HG03103 (cell line): ENCODE data around the gene KRTAP4-1.
"Not testable (repeated sequence)": the region's sequence is repeated elsewhere in the genome, so short reads cannot be mapped to it uniquely, and the experiment has no call there.

ENCODE experiments used
- ATAC-seq: cut with Tn5 transposase; IDR thresholded peaks from one replicate; pipeline ENCODE4 v1.9.1; 2021; ENCODE audit warnings: low read depth; ENCODE audit not compliant: unreplicated experiment

Gene KRTAP4-1

DNA sequence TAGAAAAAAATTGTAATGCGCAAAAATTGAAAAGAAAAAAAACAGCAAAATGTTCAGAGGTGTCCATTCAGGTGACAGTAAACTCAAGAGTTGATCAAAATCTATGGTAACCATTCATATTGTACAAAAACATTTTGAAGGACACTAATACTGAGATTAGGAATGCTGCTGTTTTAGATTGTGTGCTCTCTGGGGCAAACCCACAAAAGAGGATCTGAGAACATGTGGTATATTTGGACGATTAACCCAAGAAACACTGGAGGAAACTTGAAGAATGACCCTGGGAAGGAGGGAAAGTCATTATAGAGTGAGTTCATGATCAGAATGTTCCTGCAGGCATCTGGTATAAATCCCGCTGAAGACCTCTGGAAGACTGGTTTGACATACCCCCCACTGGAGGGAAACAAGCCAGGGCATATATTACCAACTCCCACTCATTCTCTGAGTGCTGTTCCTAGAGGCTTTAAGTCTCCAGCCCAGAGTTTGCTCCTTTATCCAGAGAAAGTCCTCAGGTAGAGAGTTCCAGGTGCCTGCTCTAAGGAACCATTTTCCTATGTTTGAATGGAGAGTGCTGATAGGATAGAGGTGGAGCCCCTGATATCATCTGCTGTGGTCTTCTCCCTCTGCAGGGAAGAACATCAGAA lies 7.8 kb downstream of the KRTAP4-1 start:
- no peak for ATAC-seq

DNA sequence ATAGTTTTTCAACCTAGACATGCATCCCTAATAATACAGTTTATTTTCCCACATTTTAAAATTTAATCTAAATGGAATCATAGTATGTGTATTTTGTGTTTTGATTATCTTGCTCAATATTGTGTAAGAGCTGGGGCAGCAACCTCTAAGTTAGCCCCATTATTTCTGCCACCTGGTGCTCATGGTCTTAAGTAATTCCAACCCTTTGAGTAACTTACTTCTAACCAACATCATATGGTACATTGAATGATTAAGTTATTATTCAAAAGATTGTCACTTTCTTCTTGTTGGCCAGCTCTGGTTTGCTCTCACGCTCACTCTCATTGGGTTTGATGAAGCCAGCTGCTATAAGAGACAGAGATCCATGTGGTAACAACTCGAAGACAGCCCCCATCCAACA lies 12.8 kb downstream of the KRTAP4-1 start:
- no peak for ATAC-seq

DNA sequence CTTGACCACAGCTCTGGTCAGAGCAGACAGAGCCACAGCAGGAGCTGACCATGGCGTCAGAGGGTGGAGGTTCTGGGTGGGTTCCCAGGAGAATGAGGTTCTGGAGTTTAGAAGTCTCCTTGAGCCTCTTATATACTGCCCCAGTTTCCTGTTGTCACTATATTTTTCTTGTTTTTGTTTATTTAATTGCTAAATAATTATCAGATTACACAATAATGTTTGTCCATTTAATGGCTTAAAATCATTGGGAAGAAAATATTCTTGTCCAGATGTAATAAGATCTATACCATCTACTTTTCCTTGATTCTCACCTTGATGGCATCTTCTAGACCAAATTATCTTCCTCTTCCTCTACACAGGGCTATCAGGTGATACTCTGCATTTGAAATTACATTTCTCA lies 16.6 kb downstream of the KRTAP4-1 start, which contains the start of gene KRTAP4-3:
KRTAP4-3 (minus strand) TSS at position 101 of the 400 bp plus-strand sequence; CDS start at position 52, 49 bp downstream.
- no peak for ATAC-seq

DNA sequence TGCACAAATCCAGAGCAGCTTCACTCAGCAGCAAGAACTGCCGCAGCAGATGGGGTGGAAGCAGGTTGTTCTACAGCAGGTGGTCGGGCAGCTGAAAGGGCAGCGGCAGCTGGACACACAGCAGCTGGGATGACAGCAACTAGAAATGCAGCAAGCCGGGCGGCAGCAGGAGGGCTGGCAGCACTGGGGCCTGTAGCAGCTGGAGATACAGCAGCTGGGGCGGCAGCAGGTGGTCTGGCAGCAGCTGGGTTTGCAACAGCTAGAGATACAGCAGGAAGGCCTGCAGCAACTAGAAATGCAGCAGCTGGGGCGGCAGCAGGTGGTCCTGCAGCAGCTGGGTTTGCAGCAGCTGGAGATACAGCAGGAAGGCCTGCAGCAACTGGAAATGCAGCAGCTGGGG lies 17.1 kb downstream of the KRTAP4-1 start:
- ATAC-seq, result no peak

DNA sequence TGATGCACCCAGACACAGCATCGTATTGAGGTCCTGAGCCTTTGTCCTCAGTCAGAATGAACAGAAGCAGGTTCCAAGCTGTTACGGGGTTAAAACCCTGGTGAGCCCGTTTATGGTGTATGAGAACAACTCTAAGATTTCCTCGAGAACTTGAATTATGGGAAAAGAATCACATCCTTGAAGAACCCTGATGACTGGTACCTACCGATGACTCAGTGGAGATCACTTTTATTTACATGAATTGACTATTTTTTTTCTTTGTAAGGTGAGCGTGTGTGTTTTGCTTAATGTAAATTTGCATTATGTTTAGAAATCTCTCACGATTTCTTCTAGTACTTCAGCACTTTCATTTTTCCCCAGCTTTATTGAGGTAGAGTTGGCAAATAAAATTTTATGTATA lies 20.9 kb downstream of the KRTAP4-1 start:
- ATAC-seq, result no peak

DNA sequence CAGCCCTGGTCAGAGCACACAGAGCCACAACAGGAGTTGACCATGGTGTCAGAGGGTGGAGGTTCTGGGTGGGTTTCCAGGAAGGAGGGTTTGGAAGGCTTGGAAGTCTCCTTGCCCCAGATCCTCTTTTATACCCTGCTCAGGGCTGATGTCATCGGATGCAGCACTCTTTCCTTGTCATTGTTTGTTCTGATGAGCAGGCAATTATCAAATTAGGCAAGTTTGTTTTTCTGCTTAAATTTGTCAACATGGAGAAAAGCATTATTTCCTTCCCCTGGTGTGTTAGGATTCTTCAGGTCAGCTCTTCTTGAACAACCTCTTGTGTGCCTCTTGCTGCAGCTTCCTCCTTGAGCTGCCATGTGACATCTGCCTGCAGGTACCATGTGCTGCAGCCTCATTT lies 24.1 kb downstream of the KRTAP4-1 start, which contains the start of gene KRTAP4-4:
KRTAP4-4 (minus strand) TSS at position 101 of the 400 bp plus-strand sequence; CDS start at position 44, 57 bp downstream.
- ATAC-seq, result no peak

DNA sequence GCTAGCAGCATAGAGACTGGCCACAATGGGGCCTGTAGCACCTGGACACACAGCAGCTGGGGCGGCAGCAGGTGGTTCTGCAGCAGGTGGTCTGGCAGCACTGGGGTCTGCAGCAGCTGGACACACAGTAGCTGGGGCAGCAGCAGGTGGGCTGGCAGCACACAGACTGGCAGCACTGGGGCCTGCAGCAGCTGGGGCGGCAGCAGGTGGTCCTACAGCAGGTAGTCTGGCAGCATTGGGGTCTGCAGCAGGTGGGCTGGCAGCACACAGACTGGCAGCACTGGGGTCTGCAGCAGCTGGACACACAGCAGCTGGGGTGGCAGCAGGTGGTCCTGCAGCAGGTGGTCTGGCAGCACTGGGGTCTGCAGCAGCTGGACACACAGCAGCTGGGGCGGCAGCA lies 24.5 kb downstream of the KRTAP4-1 start:
- not testable (repeated sequence) for ATAC-seq

DNA sequence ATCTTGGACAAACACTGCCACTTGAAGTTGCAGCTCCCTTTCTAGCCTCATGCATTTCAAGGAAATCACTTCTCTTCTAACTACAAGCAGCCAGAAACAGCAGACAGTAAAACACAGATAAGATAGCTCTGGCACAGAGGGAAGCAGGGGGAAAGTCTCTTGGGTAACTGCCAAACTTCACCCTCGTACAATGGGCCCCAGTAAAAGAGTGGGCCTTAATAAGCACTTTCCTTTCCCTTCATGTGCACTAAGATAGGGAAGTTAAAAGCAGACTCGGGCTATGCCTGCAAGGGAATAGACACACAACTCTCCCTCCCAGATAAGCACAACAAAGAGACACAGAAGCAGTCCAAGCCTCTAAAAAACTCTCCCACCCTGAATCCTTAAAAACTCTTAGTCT lies 30.9 kb downstream of the KRTAP4-1 start:
- no peak for ATAC-seq

DNA sequence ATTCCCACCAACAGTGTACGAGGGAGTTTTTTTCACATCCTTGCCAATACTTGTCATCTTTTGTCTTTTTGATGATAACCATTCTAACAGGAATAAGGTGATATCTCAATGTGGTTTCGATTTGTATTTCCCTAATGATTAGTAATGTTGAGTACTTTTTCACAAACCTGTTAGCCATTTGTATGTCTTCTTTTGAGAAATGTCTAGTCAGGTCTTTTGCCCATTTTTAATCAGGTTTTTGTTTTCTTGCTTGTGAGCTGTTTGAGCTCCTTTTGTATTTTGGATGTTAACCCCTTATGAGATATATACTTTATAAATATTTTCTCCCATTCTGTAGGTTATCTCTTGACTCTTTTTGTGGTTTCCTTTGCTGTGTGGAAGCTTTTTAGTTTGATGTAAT lies 33.2 kb downstream of the KRTAP4-1 start:
- no peak for ATAC-seq

DNA sequence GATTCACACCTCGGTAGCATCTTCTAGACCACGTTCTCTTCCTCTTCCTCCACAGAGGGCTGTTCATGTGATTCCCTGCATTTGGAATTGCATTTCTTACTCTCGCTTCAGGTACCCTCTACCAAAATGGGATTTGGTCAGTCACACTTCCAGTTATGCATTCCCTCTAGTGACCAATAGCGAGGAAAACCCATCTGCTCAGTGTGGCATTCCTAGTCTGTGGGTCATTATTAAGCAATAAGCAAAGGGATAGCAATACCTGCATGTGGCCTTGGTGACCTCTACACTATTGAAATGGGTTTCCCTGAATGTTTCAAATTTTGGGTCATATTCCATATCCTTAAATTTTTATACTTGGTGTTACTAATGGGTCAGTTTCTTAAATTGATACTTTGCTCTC lies 34.7 kb downstream of the KRTAP4-1 start:
- no peak for ATAC-seq

DNA sequence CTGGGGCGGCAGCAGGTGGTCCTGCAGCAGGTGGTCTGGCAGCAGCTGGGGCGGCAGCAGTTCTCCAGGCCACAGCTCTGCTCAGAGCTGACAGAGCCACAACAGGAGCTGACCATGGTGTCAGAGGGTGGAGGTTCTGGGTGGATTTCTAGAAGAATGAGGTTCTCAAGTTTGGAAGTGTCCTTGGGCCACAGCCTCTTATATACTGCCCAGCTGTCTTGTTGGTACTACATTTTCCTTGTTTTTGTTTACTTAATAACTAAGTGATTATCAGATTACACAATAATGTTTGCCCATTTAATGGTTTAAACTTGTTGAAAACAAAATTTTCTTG lies 35.1 kb downstream of the KRTAP4-1 start, which contains the start of gene KRTAP4-5:
KRTAP4-5 (minus strand) TSS at position 174 of the 334 bp plus-strand sequence; CDS start at position 116, 58 bp downstream.
- ATAC-seq, result no peak

DNA sequence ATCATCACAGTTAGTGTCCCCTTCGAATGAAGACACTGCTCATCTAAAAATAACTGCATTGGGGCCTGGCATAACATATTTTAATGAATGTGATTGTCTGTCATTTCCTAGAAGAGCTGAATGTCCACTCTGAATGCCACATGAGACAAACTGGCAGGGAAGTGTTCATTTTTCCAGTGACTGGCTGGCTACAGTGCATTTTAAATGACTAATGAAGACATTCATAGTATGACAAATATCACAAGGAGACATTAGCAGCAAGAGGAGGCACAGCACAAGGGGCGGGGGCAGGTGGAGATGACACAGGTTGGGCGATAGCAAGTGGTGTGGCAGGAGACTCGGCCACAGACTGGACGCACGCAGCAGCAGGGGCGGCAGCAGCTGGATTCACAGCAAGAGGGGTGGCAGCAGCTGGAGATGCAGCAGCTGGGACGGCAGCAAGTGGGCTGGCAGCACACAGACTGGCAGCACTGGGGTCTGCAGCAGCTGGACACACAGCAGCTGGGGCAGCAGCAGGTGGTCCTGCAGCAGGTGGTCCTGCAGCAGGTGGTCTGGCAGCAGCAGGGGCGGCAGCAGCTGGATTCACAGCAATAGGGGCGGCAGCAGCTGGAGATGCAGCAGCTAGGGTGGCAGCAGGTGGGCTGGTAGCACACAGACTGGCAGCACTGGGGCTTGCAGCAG lies 35.6 kb downstream of the KRTAP4-1 start:
- not testable (repeated sequence) for ATAC-seq

DNA sequence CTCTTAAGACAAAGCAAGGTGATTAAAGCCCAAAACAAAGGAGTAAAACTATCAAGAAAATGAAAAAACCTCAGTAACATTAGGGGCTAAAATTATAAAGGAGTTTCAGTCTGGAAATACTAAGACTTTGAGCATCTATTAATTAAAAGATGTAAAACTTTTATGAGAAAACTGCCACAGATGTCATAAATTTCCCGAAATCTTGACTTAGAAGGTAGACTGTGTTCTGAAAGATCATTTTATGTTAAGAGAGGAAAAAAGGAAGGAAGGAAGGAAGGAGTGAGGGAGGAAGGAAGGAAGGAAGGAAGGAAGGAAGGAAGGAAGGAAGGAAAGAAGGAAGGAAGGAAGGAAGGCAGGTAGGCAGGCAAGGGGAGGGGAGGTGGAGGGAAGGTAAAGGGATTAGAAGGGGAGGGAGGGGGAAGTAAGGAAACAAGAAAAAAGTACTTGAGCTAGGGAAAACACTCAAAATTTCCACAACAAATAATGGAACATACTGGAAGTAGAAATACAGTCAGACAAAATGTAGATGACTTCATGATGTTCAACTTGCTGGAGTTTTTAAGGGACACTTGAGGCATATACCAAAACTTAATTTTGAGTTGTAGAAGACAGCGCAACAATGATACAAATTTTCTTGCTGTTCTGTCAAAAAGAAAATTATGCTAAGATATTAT lies 37.0 kb downstream of the KRTAP4-1 start:
- ATAC-seq, result no peak

DNA sequence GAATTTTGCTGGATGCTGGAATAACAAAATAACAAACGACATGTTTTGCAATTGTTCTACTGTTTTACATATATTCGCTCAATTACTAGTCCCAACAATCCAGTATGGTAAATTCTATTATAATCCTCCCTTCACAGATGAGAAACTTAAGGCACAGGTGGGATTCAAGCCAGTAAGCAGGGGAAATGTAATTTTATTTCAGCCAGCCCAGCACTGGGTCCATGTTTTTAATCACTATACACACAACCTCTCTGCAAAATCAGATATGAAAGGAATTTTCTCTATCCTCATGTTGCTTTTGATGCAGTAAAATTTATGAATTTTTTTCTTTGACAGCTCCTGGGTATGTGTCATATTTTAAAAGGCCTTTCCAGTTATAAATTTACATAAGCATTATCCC lies 39.5 kb downstream of the KRTAP4-1 start:
- no peak for ATAC-seq

DNA sequence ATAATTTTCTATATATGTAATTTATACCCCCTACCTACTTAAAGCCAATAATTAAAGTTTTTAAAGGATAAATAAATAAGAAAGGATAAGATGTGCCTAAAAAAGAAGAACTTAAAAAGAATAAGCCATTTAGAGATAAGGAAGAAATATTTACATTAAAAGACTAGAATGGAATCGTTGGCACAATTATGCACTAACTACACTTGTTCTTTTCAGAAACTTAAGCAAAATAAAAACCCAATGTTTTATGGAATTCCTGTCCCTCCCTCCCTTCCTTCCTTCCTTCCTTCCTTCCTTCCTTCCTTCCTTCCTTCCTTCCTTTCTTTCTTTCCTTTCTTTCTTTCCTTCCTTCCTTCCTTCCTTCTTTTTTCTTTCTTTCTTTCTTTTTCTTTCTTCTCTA lies 39.9 kb downstream of the KRTAP4-1 start:
- ATAC-seq, result no peak

DNA sequence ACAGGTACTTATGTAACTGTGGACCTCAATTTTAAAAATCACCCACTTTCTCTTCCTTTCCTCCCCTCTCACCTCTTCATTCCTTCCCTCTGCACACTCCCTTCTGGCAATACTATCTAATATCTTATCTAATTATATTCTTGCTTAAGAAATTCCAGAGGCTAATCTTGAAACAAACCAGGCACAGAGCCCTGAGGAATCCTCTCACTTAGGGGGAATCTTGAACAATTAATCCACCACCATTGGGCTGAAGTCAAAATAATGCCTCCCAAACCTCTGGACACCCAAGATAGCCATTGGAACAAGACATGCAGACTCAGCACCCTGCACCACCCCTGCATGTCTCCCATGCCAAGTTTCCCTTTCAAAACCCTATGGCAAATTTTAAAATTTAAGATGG lies 43.4 kb downstream of the KRTAP4-1 start:
- ATAC-seq, result no peak

DNA sequence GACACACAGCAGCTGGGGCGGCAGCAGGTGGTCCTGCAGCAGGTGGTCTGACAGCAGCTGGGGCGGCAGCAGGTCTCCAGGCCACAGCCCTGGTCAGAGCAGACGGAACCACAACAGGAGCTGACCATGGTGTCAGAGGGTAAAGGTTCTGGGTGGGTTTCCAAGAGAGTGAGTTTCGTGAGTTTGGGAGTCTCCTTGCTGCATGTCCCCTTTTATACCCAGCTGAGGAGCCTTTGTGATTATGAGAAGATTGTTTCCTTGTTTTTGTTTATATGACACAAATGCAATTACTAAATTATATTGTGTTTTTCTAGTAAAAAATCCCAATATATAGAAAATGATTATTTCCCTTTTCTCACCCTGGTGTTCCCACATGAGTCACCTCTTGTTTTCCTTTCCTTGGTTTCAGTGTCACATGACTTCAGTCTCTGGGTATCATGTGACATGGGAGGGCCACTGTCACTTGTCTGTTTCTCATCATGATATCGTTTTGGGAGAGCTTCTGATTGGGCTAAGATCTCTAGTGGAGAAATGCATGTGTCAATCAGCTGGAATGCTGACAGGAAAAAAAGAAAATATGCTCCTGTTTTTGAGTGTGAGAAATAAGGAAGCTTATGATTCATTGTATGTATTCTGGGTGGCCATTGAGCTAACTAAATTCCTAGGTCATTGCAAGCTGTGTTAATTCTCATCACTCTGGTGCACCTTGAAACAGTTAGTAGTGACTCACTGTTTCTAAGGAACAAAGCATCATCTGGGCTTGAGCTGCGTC lies 44.2 kb downstream of the KRTAP4-1 start, which contains the start of gene KRTAP4-6:
KRTAP4-6 (minus strand) TSS at position 185 of the 772 bp plus-strand sequence; CDS start at position 128, 57 bp downstream.
- ATAC-seq, result no peak

DNA sequence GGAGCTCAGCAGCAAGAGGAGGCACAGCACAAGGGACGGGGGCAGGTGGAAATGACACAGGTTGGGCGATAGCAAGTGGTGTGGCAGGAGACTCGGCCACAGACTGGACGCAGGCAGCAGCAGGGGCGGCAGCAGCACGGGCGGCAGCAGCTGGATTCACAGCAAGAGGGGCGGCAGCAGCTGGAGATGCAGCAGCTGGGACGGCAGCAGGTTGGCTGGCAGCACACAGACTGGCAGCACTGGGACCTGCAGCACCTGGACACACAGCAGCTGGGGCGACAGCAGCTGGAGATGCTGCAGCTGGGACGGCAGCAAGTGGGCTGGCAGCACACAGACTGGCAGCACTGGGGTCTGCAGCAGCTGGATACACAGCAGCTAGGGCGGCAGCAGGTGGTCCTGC lies 44.8 kb downstream of the KRTAP4-1 start:
- not testable (repeated sequence) for ATAC-seq
